Rectal smooth muscle tissue (tissue), 1 donor: ENCODE data around the gene TEX29.

ENCODE experiments used
- H3K27ac ChIP-seq: one replicate; pipeline ENCODE4 v1.7.0; 2013; ENCODE audit warnings: low read depth, low read length, inconsistent platforms
- H3K27me3 ChIP-seq: one replicate; pipeline ENCODE4 v1.7.0; 2013; ENCODE audit warnings: low read length; ENCODE audit not compliant: control insufficient read depth, insufficient read depth
- H3K36me3 ChIP-seq: one replicate; pipeline ENCODE4 v1.7.0; 2013; ENCODE audit warnings: low read length; ENCODE audit not compliant: control insufficient read depth, insufficient read depth
- H3K4me1 ChIP-seq: one replicate; pipeline ENCODE4 v1.7.0; 2013; ENCODE audit warnings: low read length; ENCODE audit not compliant: control insufficient read depth, insufficient read depth
- H3K4me3 ChIP-seq: one replicate; pipeline ENCODE4 v1.7.0; 2013; ENCODE audit warnings: low read length
- H3K9ac ChIP-seq: one replicate; pipeline ENCODE4 v1.7.0; 2013; ENCODE audit warnings: low read length

TEX29 gene

DNA sequence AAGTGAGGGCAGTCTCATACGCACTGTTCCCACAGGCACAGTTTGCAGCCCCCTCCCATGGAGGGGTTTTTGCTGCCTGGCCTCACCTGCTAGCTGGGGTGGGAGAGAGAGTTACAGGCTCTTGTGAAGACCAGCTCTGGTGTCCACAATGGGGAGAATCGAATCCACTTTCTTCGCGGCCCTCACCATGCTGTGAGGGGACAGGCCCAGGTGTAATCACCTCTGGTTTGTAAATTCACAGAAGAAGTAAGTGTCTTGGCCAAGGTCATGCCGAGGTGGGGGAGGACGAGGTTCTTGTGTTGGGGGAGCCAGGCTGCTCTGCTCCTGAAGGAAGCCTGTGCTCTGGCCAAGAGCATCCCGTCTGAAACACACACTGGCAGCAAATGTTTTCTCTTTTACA lies 39.5 kb downstream of the TEX29 start:
- Histone ChIP-seq H3K4me1 (no peaks in the 10 kb centered on the region), H3K27ac (no peak overlapping the region), H3K36me3 (no peaks in the 10 kb centered on the region), H3K9ac (no peak overlapping the region), H3K27me3 (peaks cover 2% of the 10 kb centered on the region), H3K4me3 (no peak overlapping the region)

- Histone ChIP-seq H3K4me3 (no peak overlapping the region), H3K9ac (no peak overlapping the region), H3K4me1 (no peaks in the 10 kb centered on the region), H3K27me3 (peaks cover 2% of the 10 kb centered on the region), H3K36me3 (no peaks in the 10 kb centered on the region), H3K27ac (no peak overlapping the region)
Measured at GRCh38 chr13:111360452-111360851, 40.0 kb downstream of the TEX29 start.

- Histone ChIP-seq H3K27me3 (peaks cover 2% of the 10 kb centered on the region), H3K36me3 (no peaks in the 10 kb centered on the region)
Measured at GRCh38 chr13:111361046-111361872, 40.8 kb downstream of the TEX29 start.

GRCh38 chr13:111361873-111362648 lies 41.6 kb downstream of the TEX29 start:
- H3K36me3 ChIP-seq = no peaks in the 10 kb centered on the region
- H3K27ac ChIP-seq = no peak overlapping the region
- no peak overlapping the region for H3K9ac ChIP-seq
- no peaks in the 10 kb centered on the region for H3K4me1 ChIP-seq
- no peaks in the 10 kb centered on the region for H3K27me3 ChIP-seq
- no peak overlapping the region for H3K4me3 ChIP-seq

More at GRCh38 chr13:111361046-111361872, 40.8 kb downstream of the TEX29 start:
- Histone ChIP-seq H3K9ac (no peak overlapping the region), H3K4me1 (no peaks in the 10 kb centered on the region), H3K27ac (no peak overlapping the region), H3K4me3 (no peak overlapping the region)

- no peaks in the 10 kb centered on the region for H3K27me3 ChIP-seq
- H3K4me3 ChIP-seq = no peak overlapping the region
- H3K27ac ChIP-seq = no peak overlapping the region
- no peak overlapping the region for H3K9ac ChIP-seq
- no peaks in the 10 kb centered on the region for H3K36me3 ChIP-seq
- H3K4me1 ChIP-seq = no peaks in the 10 kb centered on the region
Measured at GRCh38 chr13:111363121-111363520, 42.7 kb downstream of the TEX29 start.

DNA sequence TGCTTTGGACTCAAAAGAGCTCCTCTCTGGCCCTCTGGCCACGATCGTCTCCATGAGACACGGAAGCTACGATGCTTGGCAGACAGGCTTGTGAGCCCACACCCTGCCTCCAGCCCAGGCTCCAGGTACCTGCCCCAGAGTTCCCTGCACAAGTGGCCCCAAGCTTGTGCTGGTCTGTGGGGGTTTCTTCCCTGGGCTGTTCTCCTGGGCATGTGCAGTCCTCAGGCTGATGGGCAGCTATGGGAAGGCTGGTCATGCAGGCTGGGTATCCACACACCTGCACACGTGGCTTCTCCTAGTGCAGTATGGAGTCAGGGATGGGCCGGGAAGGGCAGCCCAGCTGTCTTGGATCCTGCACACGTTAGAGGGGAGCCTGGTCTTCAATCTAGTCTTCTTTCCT lies 43.1 kb downstream of the TEX29 start:
- no peak overlapping the region for H3K4me3 ChIP-seq
- no peak overlapping the region for H3K27ac ChIP-seq
- H3K27me3 ChIP-seq = no peaks in the 10 kb centered on the region
- H3K36me3 ChIP-seq = no peaks in the 10 kb centered on the region
- no peak overlapping the region for H3K9ac ChIP-seq
- H3K4me1 ChIP-seq = no peaks in the 10 kb centered on the region

DNA sequence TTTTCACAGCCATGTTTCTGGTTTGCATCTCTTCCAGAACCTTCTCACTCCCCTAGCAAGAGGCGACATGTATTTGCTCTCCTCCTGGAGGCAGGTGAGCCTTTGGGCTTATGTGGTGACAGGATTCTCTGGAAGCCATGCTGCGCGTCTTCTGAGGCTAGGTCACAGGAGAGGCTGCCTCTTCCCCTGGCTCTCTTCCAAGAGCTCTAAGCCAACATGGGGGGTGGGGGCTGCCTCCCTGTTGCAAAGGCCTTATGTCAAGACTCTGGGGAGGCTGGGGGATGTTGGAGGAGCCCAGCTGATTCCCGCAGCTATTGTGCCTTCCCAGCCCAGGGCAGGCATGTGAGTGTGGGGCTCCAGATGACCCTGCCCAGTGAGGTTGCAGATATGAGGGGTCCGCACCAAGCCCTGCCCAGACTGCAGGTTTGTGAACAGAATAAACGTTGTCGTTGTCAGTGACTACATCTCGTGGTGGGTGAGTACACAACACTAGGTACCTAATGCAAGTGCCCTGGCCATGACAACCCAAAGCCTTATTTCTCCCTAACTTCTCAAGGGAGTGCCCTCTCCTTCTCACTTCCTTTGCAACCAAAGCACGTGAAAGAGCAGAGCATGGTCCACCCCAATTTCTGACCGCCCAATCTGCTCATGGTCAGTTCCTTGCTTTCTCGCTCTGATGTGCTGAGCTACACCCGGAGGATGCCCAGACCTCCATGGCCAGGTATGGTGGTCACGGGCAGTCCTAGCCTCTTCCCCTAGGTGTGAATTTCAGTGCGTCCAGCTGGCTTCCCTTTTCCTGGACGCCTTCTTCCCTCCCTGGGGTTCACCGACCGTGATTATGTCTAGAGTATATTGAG lies 44.9 kb downstream of the TEX29 start:
- no peaks in the 10 kb centered on the region for H3K4me1 ChIP-seq
- H3K27me3 ChIP-seq = no peaks in the 10 kb centered on the region
- H3K36me3 ChIP-seq = no peaks in the 10 kb centered on the region
- H3K4me3 ChIP-seq = no peak overlapping the region
- H3K9ac ChIP-seq = no peak overlapping the region
- no peak overlapping the region for H3K27ac ChIP-seq

- H3K36me3 ChIP-seq = no peaks in the 10 kb centered on the region
- H3K4me3 ChIP-seq = no peak overlapping the region
- no peak overlapping the region for H3K27ac ChIP-seq
- H3K27me3 ChIP-seq = no peaks in the 10 kb centered on the region
- no peaks in the 10 kb centered on the region for H3K4me1 ChIP-seq
- no peak overlapping the region for H3K9ac ChIP-seq
Measured at GRCh38 chr13:111367340-111367739, 46.9 kb downstream of the TEX29 start.

- Histone ChIP-seq H3K9ac (no peak overlapping the region), H3K36me3 (no peaks in the 10 kb centered on the region), H3K4me1 (no peaks in the 10 kb centered on the region), H3K27me3 (no peaks in the 10 kb centered on the region), H3K27ac (no peak overlapping the region), H3K4me3 (no peak overlapping the region)
Measured at GRCh38 chr13:111368091-111368490, 47.6 kb downstream of the TEX29 start.

GRCh38 chr13:111370147-111370546 lies 49.7 kb downstream of the TEX29 start:
- Histone ChIP-seq H3K4me3 (no peak overlapping the region), H3K4me1 (no peaks in the 10 kb centered on the region), H3K9ac (no peak overlapping the region), H3K36me3 (no peaks in the 10 kb centered on the region), H3K27ac (no peak overlapping the region), H3K27me3 (no peaks in the 10 kb centered on the region)

DNA sequence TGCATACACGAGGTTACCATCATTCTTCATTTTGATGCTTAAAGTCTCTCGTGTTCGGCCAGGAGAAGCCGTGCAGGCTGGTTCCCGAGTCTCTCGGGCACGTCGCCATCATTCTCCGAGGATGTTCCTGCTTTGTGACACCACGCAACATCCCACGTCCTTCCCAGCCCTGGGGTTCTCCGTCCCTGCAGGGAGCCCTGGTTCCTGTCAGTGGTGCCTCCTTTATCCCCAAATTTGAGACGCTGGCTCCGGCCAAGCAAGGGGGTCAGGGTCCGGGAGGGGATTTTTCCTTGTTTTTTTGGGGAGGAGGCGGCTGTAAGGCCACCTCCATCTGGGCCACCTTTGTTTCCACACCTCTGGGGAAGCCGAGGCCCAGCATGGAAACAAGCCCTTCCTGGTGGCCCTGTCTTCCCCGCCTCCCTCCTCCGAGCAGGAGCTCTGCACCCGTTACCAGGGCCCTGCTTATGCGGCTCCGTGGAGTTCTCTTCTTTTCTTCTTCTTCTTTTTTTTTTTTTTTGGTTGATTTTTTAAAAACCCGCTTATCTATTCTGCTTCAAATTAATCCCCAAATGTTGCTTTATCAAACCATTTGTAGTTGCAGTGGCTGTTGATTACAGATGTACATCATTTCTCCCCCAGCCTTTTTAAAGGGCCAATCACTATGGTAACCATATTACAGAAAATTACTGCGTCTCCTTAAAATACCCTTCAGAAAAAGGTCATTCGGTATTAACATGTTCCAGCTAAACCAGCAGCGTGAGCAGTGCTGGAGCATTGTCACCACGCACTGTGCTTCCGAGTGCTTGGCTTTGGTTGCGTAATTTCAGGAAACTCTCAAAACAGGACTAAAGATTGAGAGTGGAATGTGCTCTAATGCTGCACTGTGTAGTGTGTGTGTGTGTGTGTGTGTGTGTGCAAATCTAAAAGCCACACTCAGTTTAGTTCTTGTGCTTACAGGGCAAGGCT lies 50.4 kb downstream of the TEX29 start:
- H3K4me1 ChIP-seq = no peaks in the 10 kb centered on the region
- no peak overlapping the region for H3K4me3 ChIP-seq
- H3K36me3 ChIP-seq = no peaks in the 10 kb centered on the region
- H3K9ac ChIP-seq = no peak overlapping the region
- no peak overlapping the region for H3K27ac ChIP-seq
- H3K27me3 ChIP-seq = no peaks in the 10 kb centered on the region
